EL (cell line): Measurements from ENCODE around the gene TOM1L2.

Source experiments
- DNase-seq: peaks from one replicate; pipeline ENCODE4 v3.0.0-alpha.2; 2016

Gene TOM1L2

GRCh38 chr17:17892731-17893130 lies 79.5 kb downstream of the TOM1L2 start:
- DNase-seq, result no peak

- DNase-seq, result no peak
Measured at GRCh38 chr17:17892009-17892408, 80.2 kb downstream of the TOM1L2 start.

GRCh38 chr17:17890773-17891759 lies 81.1 kb downstream of the TOM1L2 start:
- DNase-seq, result peak; percentile 70

GRCh38 chr17:17889922-17890321 lies 82.3 kb downstream of the TOM1L2 start:
- DNase-seq, result no peak

GRCh38 chr17:17888821-17889220 lies 83.4 kb downstream of the TOM1L2 start:
- no peak for DNase-seq

- DNase-seq, result no peak
Measured at GRCh38 chr17:17888371-17888770, 83.8 kb downstream of the TOM1L2 start.

- no peak for DNase-seq
Measured at GRCh38 chr17:17887752-17888304, 84.4 kb downstream of the TOM1L2 start.

- DNase-seq, result no peak
Measured at GRCh38 chr17:17886726-17887125, 85.5 kb downstream of the TOM1L2 start.

GRCh38 chr17:17886226-17886625 lies 86.0 kb downstream of the TOM1L2 start:
- DNase-seq, result no peak

- DNase-seq, result no peak
Measured at GRCh38 chr17:17884391-17885357, 87.5 kb downstream of the TOM1L2 start.

GRCh38 chr17:17883801-17884200 lies 88.4 kb downstream of the TOM1L2 start:
- DNase-seq, result no peak

- DNase-seq, result no peak
Measured at GRCh38 chr17:17882082-17882581, 90.1 kb downstream of the TOM1L2 start.

GRCh38 chr17:17880577-17881196 lies 91.5 kb downstream of the TOM1L2 start:
- DNase-seq, result no peak

- peak; percentile 36 for DNase-seq
Measured at GRCh38 chr17:17877529-17878358, 94.5 kb downstream of the TOM1L2 start.

- peak; percentile 20 for DNase-seq
Measured at GRCh38 chr17:17876959-17877528, 95.2 kb downstream of the TOM1L2 start.

GRCh38 chr17:17874478-17874877 lies 97.7 kb downstream of the TOM1L2 start:
- peak; percentile 96 for DNase-seq

GRCh38 chr17:17873450-17873991 lies 98.7 kb downstream of the TOM1L2 start:
- DNase-seq, result no peak

- DNase-seq, result peak; percentile 40
Measured at GRCh38 chr17:17872547-17873345, 99.5 kb downstream of the TOM1L2 start.

GRCh38 chr17:17871913-17872312 lies 100.3 kb downstream of the TOM1L2 start:
- no peak for DNase-seq

- no peak for DNase-seq
Measured at GRCh38 chr17:17870247-17870646, 102.0 kb downstream of the TOM1L2 start.
